Measurements from ENCODE around the gene KCNK5.
A peak's percentile ranks its signal among the peaks of the same experiment; 100 is the strongest.

KCNK5 gene

DNA sequence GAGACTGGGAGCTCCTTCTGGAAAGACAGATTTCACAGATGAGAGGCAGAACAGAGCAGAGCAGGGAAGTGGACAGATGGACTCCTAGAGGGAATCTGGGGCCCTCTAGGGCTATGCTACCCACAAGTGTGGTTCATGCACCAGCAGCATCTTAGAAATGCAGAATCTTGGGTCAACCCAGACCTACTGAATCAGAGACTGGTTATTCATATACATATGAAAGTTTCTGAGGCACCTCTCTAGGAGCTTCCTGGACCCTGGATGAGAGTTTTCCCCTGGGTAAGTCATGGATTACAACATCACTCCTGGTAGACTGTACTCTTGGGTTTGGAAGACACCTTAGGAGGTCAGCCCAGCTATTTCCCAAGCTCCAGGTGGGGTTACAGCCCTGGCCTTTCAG, 58.9 kb downstream of the KCNK5 start:
- DNase-seq: no peak

DNA sequence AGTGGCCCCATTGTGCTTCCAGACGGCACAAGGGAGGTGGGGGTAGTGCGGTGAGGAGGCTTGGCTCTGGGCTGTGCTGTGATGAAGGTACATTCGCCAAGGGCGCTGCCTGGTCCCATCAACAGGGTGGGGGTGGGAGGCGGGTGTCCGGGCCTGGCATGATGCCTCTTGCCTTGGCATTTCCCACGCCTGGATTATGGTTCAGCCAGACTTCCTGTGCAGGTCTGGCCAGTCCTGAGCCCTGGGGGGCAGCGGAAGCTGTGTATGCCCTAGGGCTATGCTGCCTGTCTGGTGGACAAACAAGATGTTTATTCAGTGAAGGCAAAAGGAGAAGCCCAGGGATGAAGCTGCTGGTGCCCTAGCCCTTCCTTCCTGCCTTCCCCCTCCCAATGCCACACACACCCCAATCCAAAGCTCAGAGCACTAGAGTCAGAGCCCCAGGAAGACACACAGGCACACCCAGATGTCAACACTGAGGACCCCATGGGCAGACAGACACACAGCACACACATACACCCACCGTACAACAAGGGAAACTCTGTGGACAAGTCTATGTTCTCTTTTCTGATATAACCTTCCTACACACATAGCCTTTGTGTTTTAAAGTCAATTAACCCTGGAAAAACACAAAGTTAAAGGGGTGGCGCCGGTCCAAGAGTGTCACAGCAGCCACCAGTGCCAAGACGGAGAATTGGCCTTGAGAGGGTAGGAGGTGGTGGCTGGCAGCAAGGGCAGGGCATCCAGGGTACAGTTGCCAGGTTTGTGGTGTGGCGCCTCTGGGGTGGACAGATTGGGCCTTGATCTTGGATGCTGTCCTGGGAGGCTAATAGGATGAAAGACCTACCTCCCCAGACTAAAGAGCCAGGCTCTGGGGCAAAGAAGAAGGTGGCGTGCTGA, 59.6 kb downstream of the KCNK5 start:
- no peak for DNase-seq

DNA sequence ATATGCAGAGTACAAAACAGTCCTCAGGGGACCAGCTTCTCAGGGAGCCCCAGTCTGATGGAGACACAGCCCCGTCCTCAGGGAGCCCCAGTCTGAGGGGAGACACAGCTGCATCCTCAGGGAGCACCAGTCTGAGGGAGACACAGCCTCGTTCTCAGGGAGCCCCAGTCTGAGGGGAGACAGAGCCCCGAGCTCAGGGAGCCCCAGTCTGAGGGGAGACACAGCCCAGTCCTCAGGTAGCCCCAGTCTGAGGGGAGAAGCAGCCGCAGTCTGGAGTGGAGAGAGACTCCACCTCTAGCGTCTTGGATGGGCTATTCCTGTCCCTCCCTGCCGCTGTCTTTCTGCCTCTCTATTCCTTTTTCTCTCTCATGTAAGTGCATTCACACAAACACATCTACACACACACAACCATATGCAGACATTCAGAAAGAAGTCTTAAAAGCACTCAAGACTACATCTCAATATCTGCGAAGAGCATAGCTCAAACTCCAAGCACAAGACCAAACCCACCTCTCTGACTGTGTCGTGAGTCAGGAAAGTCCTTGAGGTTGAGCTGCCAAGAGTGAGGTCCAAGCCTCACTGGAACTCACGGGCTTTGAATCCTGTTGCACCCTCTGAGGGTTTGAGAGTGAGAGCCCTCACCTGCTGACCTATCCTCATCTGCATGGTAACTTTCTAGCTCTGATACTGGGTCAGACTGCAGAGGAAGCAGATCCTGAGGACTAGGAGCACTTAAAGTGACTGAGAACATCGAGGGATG, 61.2 kb downstream of the KCNK5 start:
- DNase-seq: no peak

DNA sequence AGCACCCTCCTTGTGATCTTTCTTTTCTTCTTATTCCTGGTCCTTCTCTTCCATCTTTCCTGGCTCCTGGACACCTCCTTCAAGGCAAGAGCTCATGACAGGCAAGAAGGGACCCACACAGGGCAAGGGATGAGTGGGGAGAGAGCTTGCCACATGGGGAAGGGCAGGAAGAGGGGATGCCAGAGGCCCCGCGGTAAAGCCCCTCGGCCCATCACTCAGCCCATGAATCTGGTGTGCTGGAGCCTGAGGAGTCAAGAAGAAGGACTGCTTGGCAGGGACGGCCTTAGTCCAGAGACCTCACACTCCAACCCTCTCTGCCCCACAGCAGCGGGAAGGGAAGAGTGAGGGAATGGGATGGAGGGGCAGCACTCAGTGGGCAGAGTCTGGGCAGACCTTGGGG, 62.0 kb downstream of the KCNK5 start:
- DNase-seq: no peak

DNA sequence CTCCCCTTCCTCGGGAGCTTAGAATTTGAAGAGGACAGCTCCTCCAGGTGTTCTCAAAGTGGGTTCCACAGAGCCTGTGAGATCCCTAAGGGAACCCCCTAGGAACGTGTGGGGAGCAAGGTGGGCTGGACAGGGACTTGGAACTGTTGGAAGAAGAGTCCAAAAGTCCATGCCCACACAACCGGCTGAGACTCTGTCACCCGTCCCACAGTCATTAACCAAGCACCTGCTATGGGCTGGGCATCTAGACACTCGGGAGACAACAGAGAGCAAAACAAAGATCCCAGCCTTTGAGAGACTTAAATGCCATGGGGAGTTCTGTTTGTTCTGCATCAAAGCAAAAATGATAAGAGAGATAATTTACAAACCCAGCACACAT, 62.4 kb downstream of the KCNK5 start:
- DNase-seq: no peak

DNA sequence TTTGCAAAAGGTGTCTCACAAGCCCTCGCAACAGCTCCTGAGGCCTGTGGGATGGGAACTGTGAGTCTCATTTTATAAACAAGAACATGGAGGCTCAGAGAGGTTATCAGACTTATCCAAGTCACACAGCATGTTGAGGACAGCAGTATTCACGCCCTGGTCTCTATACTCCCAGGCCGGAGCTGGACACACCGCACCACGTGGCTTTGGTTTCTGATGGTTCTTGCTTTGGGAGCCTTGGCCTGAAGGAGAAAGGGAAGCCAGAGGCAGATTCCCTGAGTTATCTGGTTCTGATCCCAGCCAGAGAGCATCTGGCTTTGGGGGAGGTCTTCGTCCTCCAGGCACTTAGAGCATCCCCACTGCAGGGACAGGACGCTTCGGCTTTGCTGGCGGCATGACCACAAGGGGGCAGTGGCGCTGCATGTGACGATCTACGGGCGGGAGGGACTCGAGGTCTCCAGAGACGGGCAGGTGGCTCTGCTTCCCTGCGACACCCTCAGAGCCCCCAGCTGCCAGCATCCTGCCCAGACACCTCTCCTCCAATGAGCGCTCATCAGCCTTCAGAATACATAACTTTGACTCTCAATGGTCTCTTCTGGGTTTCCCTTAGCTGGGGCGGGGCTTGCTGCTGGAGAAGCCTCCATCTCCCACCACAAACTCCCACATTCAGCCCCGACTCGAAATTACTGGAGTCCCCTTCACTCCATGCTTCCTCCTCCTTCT, 62.9 kb downstream of the KCNK5 start:
- peak; percentile 59 to 84 (median 76) for DNase-seq

DNA sequence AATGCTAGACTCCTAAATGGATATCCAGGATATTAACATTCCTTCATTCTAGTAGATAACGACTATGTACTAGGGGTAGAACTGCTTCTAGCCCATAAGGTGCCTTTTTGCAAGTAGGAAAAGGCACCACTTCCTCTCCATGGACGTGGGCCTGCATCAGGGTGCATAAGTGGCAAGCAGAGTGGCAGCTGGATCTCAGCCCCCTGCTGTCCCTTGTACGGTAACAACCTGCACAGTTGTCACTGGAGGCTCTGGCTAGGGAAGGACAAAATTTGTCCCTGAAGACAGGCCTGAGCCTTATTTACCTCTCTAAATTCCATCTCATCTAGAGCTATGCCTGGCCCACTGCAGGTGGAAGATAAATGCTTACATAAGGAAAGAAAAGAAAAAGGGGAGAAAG, 71.8 kb downstream of the KCNK5 start:
- no peak for DNase-seq

DNA sequence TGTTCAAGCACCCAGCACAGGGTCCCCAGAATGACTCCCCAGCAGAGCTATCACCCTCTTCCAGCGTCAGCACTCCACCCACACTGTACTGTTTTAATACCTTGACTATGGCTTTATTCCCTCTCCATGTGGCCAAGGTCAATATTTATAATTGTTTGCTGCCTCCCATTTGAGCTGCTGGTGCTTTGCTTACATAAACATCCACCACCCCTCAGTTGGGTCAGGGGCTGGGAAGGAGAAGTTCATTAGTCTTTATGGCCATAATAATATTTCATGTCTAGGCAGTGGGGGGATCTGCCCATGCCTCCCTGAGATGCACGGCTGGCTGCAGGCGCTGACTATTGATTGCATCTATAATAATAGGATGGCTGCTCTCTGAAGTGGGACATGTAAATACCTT, 72.5 kb downstream of the KCNK5 start:
- no peak for DNase-seq

DNA sequence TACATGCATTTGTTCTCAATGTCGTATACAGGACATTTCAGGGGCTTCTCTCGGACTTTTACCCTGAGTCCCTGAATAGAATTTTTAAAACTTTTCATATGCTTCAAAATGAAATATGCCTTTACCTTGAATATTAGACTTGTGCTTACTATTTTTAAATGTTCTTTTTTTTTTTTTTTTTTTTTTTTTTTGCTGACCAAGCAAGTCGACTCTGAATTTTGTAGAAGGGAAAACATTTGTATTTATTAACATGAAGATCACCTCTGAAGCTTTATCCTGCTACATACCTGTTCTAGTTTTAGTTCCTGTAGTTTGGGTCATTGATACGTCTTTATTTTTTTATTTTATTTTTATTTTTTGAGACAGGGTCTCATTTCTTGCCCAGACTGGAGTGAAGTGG, 74.6 kb downstream of the KCNK5 start:
- no peak for DNase-seq

DNA sequence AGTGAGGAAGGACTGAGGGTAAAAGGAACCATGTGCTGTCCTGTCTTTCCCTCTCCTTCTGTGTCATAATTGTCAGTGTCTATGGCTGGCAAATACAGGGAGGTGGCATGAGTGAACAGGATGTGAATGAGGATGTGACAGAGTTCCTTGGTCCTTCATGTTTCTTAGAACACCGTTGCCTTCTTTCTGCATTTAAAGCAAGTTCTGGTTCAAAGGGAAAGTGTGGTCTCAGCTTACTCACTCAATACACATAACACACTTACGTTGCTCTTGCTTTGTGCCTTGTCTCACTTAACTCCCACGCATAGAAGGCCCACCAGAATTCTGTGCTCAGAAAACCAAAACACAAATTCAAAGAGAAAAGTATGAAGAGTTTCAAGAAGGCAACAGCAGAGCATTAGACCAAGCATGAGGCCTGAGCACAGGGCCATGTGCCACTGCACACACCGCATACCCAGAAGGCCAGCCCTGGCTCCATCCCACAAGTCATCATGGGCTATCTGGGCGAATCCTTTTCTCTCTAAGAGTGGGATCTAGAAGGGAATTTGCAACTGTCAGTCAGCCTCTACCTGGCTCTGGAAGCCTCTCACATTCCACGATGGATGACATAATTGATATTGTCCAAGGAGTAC, 75.4 kb downstream of the KCNK5 start:
- DNase-seq: no peak

DNA sequence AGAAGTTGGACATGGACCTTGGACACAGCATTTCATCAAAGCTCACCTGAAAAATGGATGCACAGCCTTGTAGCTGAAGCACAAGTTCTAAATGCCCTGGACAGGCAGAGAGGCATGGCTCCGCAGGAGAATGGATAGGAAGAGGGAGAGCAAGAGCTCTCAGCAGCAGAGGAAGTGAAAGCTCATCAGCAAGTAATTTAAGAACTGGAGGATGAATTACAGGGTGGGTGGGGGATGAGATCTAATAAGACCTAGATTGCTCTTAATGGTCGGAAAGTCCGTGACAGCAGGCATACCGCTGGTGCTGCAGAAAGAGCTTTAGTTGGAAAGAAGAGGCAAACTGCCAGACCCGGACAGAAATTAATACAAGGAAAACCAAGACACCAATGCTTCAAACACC, 77.0 kb downstream of the KCNK5 start:
- DNase-seq: no peak

DNA sequence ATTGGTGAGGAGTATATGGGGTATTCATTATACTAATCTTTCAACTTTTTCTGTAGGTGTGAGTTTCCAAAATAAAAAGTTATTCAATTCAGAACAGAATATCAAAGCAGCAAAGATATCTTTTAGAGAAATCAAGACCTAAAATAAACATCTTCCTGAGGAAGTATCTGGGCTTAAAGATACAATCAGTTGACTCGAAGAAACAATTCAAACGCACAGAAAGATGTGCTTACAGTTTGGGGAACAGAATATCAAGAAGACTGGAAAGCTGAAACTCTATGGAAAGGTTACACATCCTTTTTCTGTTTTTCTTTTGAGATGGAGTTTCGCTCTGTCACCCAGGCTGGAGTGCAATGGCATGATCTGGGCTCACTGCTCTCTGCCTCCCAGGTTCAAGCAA, 78.1 kb downstream of the KCNK5 start:
- no peak for DNase-seq

DNA sequence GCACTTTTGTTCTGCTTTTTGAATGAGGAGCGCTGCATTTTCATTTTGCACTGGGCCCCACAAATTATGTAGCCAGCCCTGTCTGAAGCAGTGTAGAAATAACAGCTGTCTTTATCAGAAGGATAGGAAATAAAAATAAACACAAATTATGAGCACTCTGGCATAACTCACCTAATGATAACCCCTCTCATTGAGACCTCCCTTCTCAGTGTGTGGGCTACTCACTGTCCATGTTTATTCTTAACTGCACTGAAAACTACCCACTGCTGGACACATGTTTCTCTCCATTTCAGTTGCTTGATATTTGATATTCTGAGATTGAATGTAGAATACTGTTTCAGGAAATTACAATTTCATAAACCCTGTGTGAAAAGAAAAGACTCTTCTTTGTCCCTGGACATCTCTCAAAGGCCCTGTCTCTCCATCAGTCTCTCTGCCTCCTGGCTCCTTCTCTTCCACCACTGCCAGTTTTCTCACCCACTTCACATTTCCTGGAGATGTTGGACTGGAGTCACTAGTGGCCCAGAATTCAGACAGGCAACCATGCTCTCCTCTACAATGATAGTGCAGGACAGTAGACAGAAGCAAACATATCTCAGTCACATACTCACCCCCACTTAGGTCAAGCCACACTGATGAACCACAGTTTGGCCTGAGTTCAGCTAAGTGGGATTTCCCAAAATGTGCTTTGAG, 84.6 kb downstream of the KCNK5 start:
- no peak for DNase-seq

DNA sequence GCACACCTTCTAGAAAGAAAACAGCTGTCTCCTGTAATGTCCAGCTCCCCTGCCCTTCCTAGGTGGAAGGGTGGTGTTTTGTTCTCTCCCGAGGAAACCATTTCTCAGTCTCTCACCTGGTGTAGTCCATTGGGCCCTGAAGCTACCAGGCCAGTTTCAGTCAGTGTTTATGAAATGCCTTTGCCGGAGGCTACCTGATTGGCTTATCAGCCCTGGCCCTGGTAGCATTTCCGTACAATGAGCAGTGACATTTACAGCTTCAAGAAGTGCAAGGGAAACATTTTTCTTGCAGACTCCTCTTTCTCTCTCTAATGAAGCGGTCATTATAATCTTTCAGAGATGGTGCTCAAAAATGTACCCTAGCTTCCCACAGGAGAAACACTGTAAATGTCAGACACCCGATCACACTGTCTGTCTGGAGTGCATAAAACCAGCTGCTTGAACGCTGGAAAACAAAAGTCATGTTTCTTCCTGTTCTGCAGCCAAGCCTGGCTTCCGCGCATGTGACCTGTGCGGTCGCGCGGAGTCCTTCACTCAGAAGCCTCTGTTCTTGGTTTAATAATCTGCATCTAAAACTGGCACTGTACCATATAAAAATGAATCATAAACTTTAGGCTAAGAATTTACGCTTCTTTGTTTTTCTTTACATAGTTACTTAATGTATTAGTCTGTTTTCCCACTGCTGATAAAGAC, 85.9 kb downstream of the KCNK5 start:
- peak in 1 of 4 experiments; percentile 34 for DNase-seq

DNA sequence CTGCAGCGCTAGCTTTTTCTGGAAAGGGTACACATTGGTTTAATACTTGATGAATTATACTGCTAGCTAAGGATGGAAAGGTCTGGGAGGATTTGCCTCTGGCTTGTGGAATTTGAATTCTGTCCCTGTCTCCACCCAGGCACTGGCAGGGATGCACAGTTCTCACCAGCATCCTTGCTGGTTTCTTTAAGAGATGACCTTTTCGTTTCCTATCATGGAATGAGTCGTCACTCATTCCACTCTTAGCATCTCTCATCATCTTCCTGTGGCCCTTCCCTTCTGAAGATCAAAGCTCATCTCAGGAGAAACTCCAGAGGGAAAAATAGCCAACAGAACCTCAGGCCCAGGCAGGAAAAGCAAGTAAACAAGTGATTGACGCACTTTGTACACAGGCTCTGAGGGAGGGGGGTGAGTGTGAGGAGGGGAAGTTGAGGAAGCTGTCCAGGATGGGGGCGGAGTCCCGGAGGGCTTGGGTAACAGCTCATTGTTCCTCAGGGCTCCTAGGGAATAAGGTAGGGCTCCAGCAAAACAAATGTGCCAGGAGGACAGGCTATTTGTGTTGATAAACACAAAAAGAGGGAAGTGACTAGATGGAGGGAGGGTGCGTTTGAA, 88.6 kb downstream of the KCNK5 start:
- no peak for DNase-seq

Data from activated CD4-positive, CD25-positive, alpha-beta regulatory T cell (primary cell).